ENCODE measurements around the gene TFIP11. TPM values are rescaled to one million over a fixed set of nuclear protein-coding genes. Genes with fewer than 3 reads are reported as not detected.

TFIP11 gene
- polyA plus RNA-seq, 2 of the 4 experiments (the other 2 are of a cell fraction), result 21.1 to 28.8 TPM

DNA sequence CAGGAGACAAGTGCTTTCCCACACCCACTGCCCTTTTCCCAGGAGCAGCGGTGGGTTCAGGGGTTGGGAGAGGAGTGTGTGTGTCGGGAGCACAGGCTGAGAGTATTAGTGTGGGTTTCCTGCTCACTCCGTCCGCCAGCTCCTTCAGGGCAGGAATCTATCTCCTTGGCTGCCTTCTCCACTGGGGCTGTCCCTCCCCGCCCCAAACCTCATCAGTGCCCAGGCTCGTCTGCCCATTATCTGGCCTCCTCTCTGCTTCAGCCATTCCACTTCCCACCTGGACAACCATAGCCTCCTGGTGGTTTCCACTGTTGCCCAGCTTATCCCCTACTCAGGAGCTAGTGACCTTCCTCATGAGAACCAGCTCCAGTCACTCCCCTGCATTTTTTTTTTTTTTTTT, 63.3 kb downstream of the TFIP11 start:
- no peak overlapping the region for H3K4me3 ChIP-seq
- H3K27ac ChIP-seq, result no peak overlapping the region
- no peak for FAIRE-seq
- WGBS (ENCODE audit: missing lambda C conversion rate), result 88% methylated on average over 6 of the region's 6 CpGs
- H3K4me2 ChIP-seq, result no peak overlapping the region
- no peak for TF ChIP-seq POLR2AphosphoS2 (conservative IDR thresholded peaks at IDR 0.05; ENCODE audit: low read length)
- TF ChIP-seq JUN (IDR thresholded peaks at IDR 0.05), result no peak
- no peak for TF ChIP-seq HEYL (CRISPR knock-in tag; IDR thresholded peaks at IDR 0.05)
- TF ChIP-seq NFE2L2 (conservative IDR thresholded peaks at IDR 0.05; ENCODE audit: low read length), result no peak
- TF ChIP-seq, protein P1, sequence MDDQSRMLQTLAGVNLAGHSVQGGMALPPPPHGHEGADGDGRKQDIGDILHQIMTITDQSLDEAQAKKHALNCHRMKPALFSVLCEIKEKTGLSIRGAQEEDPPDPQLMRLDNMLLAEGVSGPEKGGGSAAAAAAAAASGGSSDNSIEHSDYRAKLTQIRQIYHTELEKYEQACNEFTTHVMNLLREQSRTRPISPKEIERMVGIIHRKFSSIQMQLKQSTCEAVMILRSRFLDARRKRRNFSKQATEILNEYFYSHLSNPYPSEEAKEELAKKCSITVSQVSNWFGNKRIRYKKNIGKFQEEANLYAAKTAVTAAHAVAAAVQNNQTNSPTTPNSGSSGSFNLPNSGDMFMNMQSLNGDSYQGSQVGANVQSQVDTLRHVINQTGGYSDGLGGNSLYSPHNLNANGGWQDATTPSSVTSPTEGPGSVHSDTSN (IDR thresholded peaks at IDR 0.05), result no peak
- TF ChIP-seq CBX8 (IDR thresholded peaks at IDR 0.05), result no peak
- no peak for TF ChIP-seq HOXA7 (CRISPR knock-in tag; IDR thresholded peaks at IDR 0.05)
- no peak for TF ChIP-seq RNF2 (IDR thresholded peaks at IDR 0.05; ENCODE audit: borderline replicate concordance, low read depth)
- no peaks in the 10 kb centered on the region for H3K4me1 ChIP-seq
- ChIA-PET POLR2A (interaction anchor here (0.6 kb wide), 1 partner anchor 28 kb away, joined by 3 read pairs; no protein-coding TSS in a partner anchor), CTCF (interaction anchor here (0.7 to 1.3 kb wide), 5 partner anchors 8 to 87 kb away, joined by 3 to 10 read pairs (median 3); no protein-coding TSS in a partner anchor)
- no peak for DNase-seq (ENCODE audit: low read depth in 1 of 2, low spot score in 1 of 2)
- H3K9me3 ChIP-seq, result no peaks in the 10 kb centered on the region
- no peak for ATAC-seq

DNA sequence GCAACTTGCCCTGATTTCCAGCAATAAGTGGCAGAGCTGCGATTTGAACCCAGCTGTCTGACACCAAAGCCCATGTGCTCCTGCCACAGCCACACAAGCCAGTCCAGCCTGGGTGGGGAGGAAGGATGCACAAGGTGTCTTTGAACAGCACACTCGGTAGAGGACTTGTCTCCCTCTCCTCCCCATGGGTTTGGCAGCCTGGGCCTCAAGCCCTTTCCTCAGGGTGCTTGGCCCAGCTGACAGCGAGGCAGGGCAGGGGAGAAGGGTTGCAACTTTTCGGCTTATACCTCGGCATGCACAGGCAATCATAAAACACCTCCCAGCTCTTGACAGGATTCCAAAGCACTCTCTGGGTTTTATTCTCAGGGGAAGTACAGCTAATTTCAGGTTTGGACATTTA, 63.9 kb downstream of the TFIP11 start:
- H3K27ac ChIP-seq, result no peak overlapping the region
- FAIRE-seq (no peak), ATAC-seq (no peak; a peak in 1 of 6 replicates), DNase-seq (ENCODE audit: low read depth in 1 of 2, low spot score in 1 of 2) (no peak)
- no peak for TF ChIP-seq MAX (IDR thresholded peaks at IDR 0.05)
- no peaks in the 10 kb centered on the region for H3K9me3 ChIP-seq
- no peaks in the 10 kb centered on the region for H3K4me1 ChIP-seq
- no peak overlapping the region for H3K4me3 ChIP-seq
- ChIA-PET CTCF (interaction anchor here (0.7 to 1.3 kb wide), 3 partner anchors 9 to 84 kb away, joined by 3 to 10 read pairs (median 3); no protein-coding TSS in a partner anchor), POLR2A (no interaction called here)
- no peak overlapping the region for H3K4me2 ChIP-seq
- WGBS (ENCODE audit: missing lambda C conversion rate), result 76% methylated on average over 5 of the region's 5 CpGs

DNA sequence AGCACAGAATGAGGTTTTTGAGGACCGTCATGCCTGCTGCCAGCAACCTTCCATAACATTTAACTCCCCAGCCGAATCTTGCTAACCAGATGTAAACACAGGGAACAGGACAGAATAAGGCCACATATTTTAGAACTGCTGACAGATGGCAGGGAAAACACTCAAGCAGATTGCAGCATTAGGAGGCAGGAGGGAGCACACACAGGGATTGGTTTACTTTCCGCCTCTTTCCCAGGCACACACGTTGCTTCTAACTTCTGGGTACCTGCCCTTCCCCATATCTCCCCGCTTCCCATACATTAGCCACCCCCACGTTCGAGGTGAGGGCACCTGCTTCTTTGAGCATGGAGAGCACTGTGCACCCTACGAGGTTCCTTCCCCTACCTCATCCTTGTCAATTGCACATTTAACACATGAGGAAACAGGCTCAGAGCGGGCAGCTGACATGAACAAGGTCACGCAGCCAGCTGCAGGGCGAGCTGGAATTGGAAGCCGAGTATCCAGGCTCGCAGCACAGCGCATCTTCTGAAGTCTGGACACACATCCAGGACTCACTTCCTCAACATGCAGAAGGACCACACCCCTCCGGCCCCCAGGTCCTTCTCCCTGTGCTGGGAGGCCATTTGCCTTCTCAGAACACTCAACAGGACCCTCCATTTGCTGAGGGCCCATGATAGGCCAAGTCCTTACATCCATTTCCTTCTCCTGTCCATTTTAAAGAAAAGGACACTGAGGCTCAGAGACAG, 64.5 kb downstream of the TFIP11 start:
- Histone ChIP-seq H3K9me3 (no peaks in the 10 kb centered on the region), H3K4me2 (no peak overlapping the region), H3K4me1 (no peaks in the 10 kb centered on the region), H3K4me3 (no peak overlapping the region), H3K27ac (no peak overlapping the region)
- ChIA-PET CTCF (interaction anchor here (0.9 to 2.5 kb wide), 3 partner anchors 13 to 83 kb away, joined by 3 to 11 read pairs (median 10); no protein-coding TSS in a partner anchor), POLR2A (no interaction called here)
- ATAC-seq, result no peak
- TF ChIP-seq MAX (IDR thresholded peaks at IDR 0.05), result no peak
- no peak for TF ChIP-seq HOXB13 (CRISPR knock-in tag; IDR thresholded peaks at IDR 0.05; ENCODE audit: low read depth)
- TF ChIP-seq, protein P2, sequence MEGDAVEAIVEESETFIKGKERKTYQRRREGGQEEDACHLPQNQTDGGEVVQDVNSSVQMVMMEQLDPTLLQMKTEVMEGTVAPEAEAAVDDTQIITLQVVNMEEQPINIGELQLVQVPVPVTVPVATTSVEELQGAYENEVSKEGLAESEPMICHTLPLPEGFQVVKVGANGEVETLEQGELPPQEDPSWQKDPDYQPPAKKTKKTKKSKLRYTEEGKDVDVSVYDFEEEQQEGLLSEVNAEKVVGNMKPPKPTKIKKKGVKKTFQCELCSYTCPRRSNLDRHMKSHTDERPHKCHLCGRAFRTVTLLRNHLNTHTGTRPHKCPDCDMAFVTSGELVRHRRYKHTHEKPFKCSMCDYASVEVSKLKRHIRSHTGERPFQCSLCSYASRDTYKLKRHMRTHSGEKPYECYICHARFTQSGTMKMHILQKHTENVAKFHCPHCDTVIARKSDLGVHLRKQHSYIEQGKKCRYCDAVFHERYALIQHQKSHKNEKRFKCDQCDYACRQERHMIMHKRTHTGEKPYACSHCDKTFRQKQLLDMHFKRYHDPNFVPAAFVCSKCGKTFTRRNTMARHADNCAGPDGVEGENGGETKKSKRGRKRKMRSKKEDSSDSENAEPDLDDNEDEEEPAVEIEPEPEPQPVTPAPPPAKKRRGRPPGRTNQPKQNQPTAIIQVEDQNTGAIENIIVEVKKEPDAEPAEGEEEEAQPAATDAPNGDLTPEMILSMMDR (IDR thresholded peaks at IDR 0.05), result no peak
- TF ChIP-seq JUNB (IDR thresholded peaks at IDR 0.05), result no peak
- TF ChIP-seq POLR2A (IDR thresholded peaks at IDR 0.05; ENCODE audit: low read length), result no peak
- TF ChIP-seq JUN (IDR thresholded peaks at IDR 0.05), result no peak
- no peak for TF ChIP-seq HOXB5 (CRISPR knock-in tag; IDR thresholded peaks at IDR 0.05)
- no peak for TF ChIP-seq RCOR1 (IDR thresholded peaks at IDR 0.05; ENCODE audit: low read depth, low read length)
- no peak for TF ChIP-seq CBX8 (IDR thresholded peaks at IDR 0.05)
- no peak for TF ChIP-seq SREBF2 (IDR thresholded peaks at IDR 0.05)
- TF ChIP-seq, protein P3, sequence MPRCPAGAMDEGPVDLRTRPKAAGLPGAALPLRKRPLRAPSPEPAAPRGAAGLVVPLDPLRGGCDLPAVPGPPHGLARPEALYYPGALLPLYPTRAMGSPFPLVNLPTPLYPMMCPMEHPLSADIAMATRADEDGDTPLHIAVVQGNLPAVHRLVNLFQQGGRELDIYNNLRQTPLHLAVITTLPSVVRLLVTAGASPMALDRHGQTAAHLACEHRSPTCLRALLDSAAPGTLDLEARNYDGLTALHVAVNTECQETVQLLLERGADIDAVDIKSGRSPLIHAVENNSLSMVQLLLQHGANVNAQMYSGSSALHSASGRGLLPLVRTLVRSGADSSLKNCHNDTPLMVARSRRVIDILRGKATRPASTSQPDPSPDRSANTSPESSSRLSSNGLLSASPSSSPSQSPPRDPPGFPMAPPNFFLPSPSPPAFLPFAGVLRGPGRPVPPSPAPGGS (IDR thresholded peaks at IDR 0.05), result no peak
- TF ChIP-seq EP300 (IDR thresholded peaks at IDR 0.05), result no peak
- no peak for TF ChIP-seq MAZ (IDR thresholded peaks at IDR 0.05; ENCODE audit: borderline replicate concordance, low read depth, low read length)
- WGBS (ENCODE audit: missing lambda C conversion rate), result 71% methylated on average over 11 of the region's 15 CpGs
- FAIRE-seq, result no peak
- DNase-seq (ENCODE audit: low read depth in 1 of 2, low spot score in 1 of 2), result no peak

Data from A549 (cell line).